WERI-Rb-1 (cell line): Measurements from ENCODE around the gene UBE2J2.

Experiments used
- DNase-seq: peaks from one replicate; pipeline ENCODE4 v3.0.0-alpha.2; 2020
- H3K27ac ChIP-seq: fragments of 250-450 bp; sonication (Bioruptor Pico); 2 replicates; pipeline ENCODE4 v1.5.1; 2020; ENCODE audit warnings: mild to moderate bottlenecking, moderate library complexity
- H3K27me3 ChIP-seq: fragments of 250-450 bp; sonication (Bioruptor Pico); 2 replicates; pipeline ENCODE4 v1.5.1; 2021; ENCODE audit warnings: mild to moderate bottlenecking, low read depth, moderate library complexity; ENCODE audit not compliant: insufficient read depth, severe bottlenecking
- H3K36me3 ChIP-seq: fragments of 250-450 bp; sonication (Bioruptor Pico); 2 replicates; pipeline ENCODE4 v1.5.1; 2020; ENCODE audit warnings: mild to moderate bottlenecking, moderate library complexity
- H3K4me3 ChIP-seq: 2 replicates; pipeline ENCODE4 v1.5.1; 2011; ENCODE audit warnings: low read depth, mild to moderate bottlenecking, control low read depth, low read length
- H3K9me3 ChIP-seq: fragments of 250-450 bp; sonication (Bioruptor Pico); 2 replicates; pipeline ENCODE4 v1.5.1; 2021; ENCODE audit warnings: mild to moderate bottlenecking, moderate library complexity; ENCODE audit not compliant: severe bottlenecking
- TF ChIP-seq, protein P1 (sequence below): IDR thresholded peaks from 2 replicates; pipeline ENCODE4 v1.5.1; 2011; ENCODE audit warnings: low read depth, mild to moderate bottlenecking, control low read depth, inconsistent platforms, low read length

The UBE2J2 gene

GRCh38 chr1:1279028-1279427 lies 5.4 kb upstream of the UBE2J2 start:
- Histone ChIP-seq H3K27ac (no peak overlapping the region), H3K36me3 (no peaks in the 10 kb centered on the region), H3K27me3 (no peaks in the 10 kb centered on the region), H3K4me3 (no peak overlapping the region), H3K9me3 (no peaks in the 10 kb centered on the region)
- TF ChIP-seq, protein P1, sequence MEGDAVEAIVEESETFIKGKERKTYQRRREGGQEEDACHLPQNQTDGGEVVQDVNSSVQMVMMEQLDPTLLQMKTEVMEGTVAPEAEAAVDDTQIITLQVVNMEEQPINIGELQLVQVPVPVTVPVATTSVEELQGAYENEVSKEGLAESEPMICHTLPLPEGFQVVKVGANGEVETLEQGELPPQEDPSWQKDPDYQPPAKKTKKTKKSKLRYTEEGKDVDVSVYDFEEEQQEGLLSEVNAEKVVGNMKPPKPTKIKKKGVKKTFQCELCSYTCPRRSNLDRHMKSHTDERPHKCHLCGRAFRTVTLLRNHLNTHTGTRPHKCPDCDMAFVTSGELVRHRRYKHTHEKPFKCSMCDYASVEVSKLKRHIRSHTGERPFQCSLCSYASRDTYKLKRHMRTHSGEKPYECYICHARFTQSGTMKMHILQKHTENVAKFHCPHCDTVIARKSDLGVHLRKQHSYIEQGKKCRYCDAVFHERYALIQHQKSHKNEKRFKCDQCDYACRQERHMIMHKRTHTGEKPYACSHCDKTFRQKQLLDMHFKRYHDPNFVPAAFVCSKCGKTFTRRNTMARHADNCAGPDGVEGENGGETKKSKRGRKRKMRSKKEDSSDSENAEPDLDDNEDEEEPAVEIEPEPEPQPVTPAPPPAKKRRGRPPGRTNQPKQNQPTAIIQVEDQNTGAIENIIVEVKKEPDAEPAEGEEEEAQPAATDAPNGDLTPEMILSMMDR, result no peak
- no peak for DNase-seq

DNA sequence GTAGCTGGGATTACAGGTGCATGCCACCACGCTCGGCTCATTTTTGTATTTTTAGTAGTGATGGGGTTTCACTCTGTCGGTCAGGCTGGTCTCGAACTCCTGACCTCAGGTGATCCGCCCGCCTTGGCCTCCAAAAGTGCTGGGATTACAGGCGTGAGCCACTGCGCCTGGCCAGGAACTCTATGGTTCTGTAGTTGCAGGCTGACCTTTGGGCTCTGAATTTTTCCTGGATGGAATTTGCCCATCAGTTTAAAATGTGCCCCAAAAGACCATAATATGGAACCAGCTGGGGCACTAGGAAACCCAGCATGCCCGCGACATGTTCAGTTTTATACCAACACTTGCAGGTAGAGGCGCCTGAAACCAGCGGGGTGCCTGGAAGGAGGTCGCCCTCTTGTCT lies 5.0 kb upstream of the UBE2J2 start:
- H3K4me3 ChIP-seq, result no peak overlapping the region
- H3K27ac ChIP-seq, result no peak overlapping the region
- DNase-seq, result no peak
- H3K9me3 ChIP-seq, result no peaks in the 10 kb centered on the region
- no peaks in the 10 kb centered on the region for H3K36me3 ChIP-seq
- no peaks in the 10 kb centered on the region for H3K27me3 ChIP-seq
- TF ChIP-seq, protein P1, result no peak

DNA sequence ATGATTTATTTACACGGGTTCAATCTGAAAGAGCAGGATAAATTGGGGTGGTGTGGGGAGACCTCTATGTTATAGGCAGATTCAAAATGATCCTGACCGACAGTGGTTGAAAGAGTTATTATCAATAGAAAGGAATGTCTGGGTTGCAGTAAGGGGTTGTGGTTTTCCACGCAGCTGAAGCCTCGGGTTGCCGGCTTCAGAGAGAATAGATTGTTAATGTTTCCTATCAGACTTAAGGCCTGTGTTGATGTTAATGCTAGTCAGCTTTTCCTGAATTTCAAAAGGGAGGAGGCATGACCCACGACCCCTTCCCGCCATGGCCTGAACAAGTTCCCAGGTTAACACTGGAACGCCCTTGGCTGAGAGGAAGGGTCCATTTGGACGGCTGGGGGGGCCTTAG lies 2.2 kb upstream of the UBE2J2 start:
- Histone ChIP-seq H3K27me3 (no peaks in the 10 kb centered on the region), H3K9me3 (no peaks in the 10 kb centered on the region), H3K36me3 (peaks cover 16% of the 10 kb centered on the region), H3K27ac (peak overlapping the region; percentile 97), H3K4me3 (no peak overlapping the region)
- TF ChIP-seq, protein P1, result no peak
- no peak for DNase-seq

DNA sequence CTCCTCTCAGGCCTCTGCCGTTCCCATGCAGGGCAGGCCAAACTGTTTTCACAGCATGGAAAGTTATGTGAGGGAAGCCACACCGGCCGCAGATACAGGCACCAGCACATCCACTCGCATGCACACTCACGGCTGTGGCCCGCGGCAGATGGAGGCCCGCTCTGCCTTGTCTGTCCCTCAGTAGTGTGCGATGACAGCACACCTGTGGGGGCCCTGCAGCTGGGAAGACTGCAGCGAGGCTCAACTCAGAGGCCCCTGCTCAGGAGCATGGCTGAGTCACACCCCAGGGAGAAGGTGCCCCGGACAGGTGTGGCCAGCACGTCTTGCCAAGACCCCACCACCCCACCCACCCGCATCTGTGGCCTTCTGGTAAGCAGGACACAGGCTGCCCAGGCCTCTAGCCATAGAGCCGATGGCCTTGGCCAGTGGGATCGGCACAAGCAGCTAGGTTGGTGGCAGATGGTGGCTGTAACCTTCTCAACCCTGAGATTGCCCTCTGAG lies 1.3 kb upstream of the UBE2J2 start:
- no peaks in the 10 kb centered on the region for H3K27me3 ChIP-seq
- H3K36me3 ChIP-seq, result peaks cover 19% of the 10 kb centered on the region
- TF ChIP-seq, protein P1, result no peak
- DNase-seq, result peak; percentile 62
- no peaks in the 10 kb centered on the region for H3K9me3 ChIP-seq
- peak overlapping the region; percentile 97 for H3K27ac ChIP-seq
- peak overlapping the region; percentile 77; the same call in 1 of the 2 replicates for H3K4me3 ChIP-seq

- no peak for DNase-seq
- H3K27me3 ChIP-seq, result no peaks in the 10 kb centered on the region
- H3K4me3 ChIP-seq, result peak overlapping the region; percentile 77
- TF ChIP-seq, protein P1, result no peak
- no peaks in the 10 kb centered on the region for H3K9me3 ChIP-seq
- peak overlapping the region; percentile 97 for H3K27ac ChIP-seq
- peaks cover 24% of the 10 kb centered on the region for H3K36me3 ChIP-seq
These were observed 761 bp upstream of the UBE2J2 start for GRCh38 chr1:1274299-1274930.

- DNase-seq, result no peak
- H3K36me3 ChIP-seq, result peaks cover 31% of the 10 kb centered on the region
- no peaks in the 10 kb centered on the region for H3K27me3 ChIP-seq
- H3K9me3 ChIP-seq, result no peaks in the 10 kb centered on the region
- peak overlapping the region; percentile 77 for H3K4me3 ChIP-seq
- TF ChIP-seq, protein P1, result no peak
- peak overlapping the region; percentile 97 for H3K27ac ChIP-seq
These were observed 494 bp downstream of the UBE2J2 start for GRCh38 chr1:1273209-1273511.
